ENCODE measurements around the gene HAO1.
"Not testable (repeated sequence)": the region's sequence is repeated elsewhere in the genome, so short reads cannot be mapped to it uniquely, and the experiment has no call there.

Gene HAO1

DNA sequence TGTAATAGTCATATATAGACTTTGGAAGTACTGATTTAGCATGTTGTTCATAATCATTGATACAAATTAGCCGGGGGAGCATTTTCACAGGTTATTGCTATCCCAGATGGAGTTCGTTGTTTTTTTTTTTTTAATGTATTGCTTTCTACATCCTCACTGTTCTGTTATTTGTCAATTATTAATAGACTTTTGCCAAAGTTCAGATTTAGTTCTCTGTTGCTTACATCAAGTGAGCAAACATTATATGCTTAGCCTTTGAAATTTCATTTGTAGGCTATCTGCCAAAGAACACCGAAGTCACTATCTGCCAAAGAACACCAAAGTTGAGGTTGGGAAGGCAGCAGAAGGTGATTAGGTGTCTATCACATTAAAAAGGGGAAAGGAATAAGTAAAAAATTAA lies at the start of gene HAO1:
Gene HAO1 (minus strand): TSS at position 118 of the 400 bp plus-strand sequence. CDS start 36 bp downstream, at position 82.
- no peak for DNase-seq

DNA sequence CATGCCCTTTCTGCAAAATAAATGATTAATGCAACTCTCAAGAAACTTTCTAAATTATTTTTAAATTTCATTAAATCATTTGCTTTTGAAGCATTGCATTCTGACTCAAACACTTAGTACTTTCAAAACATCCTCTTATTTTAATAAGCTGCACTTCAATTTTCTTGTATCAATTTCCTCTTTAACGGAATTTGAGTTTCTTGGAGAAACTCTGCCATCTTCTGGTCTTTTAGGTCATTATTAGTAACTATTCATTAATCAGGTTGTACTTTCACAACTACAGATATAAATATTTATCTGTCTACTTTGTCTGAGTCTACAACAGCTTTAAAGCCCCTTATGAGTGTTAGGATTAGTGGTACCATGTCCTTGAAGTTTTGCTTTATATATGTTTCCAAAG lies 49.1 kb upstream of the HAO1 start:
- DNase-seq: no peak

DNA sequence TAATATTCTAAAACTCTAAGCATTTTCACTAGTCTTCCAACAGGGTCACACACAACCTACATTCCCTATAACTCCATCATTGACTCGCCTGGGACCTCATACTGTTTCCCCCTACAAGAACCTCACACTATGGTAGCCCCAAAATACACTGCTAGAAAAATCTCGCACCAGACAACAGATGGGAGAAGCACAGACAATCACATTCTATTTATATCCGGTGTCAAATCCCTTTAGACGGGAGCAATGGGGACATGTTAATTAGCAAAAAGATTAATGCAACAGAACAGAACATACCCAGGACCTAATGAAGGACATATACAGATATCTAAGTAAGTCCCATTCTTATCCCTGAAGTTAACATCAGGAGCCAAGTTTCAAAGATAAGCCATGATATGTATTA lies 45.7 kb upstream of the HAO1 start:
- DNase-seq: no peak

DNA sequence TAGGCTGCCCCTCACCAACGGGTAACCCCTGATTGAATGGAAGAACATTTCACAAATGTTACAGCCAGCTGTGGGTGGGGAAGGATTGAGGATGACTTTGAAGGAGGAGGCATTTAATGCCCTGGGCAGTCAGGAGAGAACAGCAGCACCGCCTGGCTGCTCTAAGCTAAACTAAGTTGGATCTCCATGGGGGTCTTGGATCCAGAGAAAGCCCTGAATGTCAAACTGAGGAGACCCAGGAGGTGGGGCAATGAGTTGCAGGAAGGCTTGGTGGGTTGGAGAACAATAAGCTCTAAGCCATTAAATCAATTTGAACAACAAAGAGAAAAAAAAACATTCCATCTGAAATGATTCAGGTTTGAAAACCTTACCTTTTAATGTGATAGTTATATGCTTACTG lies 43.9 kb upstream of the HAO1 start:
- no peak for DNase-seq

DNA sequence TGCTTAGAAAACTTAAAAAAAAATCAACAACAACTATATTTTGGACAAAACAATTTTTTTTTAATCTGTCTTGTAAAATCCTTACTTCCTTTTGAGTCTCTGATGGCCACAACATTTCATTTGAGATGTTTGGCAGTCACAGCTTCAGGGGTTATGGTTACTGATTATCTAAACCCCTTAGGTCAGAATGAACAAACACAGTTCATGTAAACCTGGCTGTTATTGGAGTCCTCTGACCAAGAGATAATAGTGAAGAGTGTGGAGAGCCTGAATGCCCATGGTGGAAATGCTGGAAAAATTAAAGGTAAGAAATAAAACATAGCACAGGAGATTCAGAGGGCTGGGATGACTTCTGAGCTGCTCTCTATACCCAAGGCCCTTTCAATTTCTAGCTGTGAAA lies 41.1 kb upstream of the HAO1 start:
- DNase-seq: no peak

DNA sequence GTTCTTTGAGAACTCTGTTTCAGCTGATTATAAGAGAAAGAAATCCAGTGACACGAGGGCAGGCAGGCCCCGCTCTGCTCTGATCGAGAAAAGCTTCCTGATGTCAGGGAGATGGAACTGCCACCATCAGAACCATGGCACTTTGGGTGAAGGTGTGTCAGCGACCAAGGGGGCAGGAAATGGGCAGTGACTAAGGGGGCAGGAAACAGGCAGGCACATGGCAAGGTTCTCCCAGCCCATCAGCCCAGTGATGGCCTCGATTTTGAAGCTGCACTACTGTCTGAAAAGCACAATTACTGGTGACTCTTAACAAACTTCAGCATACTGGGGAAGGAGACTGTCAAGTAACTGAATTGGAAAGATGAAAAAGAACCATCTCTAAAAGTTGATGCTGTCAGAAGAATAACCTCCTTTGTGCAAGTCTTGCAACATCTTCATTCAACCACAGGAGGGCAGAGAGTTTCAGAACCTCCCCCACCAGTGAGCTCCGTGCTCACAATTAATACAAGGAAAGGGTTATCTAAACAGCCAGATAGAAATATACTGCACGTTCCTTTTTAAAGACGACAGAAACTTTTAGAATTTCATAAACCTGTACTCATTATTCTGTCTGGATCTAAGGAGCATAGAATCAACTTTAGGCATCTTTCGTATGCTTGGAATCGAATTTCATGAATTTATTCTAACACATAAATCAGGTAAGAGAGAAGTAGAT lies 40.2 kb upstream of the HAO1 start:
- DNase-seq: peak in 1 of 2 experiments; percentile 3

DNA sequence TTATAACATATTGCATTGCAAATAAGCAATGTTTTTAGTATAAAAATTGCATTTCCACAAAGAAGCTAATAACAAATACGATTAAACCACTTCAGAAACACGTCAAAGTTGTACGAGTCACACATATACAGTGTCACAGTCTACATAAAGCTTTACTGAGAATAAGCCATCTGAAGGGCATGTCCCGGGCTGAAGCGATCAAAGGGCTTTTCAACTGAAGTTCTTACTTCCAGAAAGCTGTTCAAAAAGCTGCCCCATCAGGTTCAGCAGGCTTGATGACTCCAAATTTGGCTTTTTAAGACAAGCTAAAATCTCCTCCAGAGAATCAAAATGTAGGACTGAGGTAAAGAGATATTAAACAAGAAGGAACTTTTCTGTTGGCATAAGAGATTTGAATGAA lies 37.5 kb upstream of the HAO1 start:
- no peak for DNase-seq

DNA sequence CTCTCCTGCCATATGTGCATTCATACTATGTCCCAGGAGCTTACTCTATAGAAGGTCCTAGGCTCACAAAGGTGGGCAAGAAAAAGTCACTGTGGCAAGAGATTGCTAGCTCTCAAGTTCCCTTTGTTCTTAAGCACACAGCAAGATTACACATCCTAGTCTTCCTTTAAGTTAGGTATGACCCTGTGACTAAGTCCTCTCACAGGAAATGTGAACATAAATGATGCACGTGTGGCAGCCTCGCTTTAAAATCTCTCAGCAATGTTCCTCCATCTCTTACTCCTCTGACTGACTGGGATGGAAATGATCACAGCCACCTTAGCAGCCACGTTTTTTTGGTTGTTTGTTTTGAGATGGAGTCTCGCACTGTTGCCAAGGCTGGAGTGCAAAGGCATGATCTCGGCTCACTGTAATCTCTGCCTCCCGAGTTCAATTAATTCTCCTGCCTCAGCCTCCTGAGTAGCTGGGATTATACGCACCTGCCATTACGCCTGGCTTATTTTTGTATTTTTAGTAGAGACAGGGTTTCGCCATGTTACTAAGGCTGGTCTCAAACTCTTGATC lies 35.7 kb upstream of the HAO1 start:
- no peak for DNase-seq

DNA sequence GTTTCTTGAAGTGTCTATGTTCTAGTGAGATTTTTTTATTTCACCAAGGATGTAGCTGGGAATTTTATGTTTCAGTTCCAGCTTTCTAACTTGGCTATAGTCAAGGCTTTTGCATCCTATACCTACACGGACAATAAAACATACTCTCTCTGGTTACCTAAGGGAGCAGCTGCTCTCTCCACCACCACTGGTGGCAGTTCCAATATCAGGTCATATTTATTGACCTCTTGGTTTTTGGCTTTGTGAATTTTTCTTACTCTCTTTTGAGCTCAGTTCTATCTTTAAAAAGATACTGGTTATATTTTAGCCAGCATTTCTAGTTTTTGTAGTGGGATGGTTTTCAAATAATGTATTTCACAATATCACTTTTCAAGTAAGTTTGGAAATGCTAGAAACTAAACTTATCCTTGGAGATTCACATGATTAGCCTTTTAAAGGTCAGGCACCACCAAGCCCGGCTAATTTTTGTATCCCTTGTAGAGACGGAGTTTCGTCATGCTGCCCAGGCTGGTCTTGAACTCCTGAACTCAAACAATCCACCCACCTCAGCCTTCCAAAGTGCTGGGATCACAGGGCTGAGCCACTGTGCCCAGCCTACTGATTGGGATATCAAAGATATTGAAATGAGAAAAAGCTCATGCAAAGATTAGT lies 34.7 kb upstream of the HAO1 start:
- DNase-seq: no peak

DNA sequence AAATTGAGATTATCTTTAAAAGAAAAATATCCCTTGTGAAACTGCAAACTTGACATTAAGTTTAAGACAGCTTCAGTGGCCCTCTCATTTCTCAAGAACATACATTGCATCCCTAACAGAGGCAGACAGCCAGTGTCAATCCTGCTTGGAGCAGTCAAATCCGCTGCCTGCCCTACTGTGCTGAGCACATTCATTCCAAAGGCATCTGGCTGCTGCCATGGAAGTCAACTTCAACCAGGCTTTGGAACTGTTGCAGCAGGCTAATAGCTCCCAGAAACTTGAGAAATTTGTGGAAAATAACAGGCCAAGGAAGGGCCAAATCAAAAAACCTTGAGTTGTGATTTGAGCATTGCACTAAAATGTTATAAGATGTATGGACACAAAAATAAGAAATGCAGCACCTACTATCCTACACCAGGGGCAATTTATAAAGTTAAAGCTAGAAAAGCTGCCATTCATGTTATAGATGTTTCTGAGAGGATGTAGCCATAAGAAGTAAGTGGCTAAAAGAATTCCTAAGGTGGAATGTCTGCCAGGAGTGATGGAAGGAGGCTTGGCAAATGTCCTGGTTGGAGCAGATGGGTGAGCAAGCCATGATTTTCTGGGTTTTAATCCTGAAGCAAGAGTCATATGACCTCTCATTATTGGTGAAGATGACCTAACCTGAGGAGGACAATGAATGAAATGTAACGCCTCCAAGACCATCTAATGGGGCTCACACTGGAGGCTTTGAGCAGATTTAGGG lies 31.4 kb upstream of the HAO1 start:
- no peak for DNase-seq

DNA sequence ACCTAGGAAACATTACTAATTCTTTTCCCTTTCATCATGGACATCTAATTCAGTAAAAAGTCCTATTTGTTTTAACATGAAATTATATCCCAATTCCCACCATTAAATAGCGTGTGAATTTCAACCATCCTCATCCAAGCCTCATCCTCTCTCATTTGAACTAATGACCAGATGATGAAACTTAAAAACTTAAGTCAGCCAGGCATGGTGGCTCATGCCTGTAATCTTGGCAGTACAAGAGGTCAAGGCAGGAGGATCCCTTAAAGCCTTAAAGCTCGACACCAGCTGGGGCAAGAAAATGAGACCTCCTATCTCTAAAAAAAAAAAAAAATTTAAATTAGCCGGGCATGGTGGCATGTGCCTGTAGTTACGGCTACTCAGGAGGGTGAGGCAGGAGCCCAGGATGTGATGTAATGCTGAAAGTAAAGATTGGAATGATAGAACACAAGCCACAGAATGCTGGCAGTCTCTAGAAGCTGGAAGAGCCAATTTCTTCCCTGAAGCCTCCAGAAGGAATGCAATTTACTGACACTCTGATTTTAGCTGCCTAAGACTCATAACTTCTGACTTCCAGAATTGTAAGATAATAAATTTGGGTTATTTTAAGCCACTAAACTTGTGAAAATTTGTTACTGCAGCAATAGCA lies 27.1 kb upstream of the HAO1 start:
- DNase-seq: no peak

DNA sequence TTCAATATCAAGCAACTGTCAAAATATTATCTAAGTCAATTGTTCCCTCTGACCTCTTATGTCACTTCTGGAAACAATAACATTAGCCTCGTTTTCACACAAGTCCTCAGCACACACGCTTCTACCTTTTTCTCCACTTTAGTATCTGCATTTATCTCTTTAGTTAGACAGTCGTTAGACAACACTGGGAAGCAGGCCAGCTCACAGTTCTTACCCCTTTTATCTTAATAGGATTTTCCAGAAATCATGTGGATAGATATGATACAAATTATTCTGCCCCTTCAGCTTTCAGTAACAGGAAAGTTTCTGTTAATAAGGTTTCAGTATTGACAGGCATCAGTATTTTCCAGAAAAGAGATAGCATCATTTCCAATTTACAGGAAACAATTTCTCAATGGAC lies 25.9 kb upstream of the HAO1 start:
- no peak for DNase-seq

DNA sequence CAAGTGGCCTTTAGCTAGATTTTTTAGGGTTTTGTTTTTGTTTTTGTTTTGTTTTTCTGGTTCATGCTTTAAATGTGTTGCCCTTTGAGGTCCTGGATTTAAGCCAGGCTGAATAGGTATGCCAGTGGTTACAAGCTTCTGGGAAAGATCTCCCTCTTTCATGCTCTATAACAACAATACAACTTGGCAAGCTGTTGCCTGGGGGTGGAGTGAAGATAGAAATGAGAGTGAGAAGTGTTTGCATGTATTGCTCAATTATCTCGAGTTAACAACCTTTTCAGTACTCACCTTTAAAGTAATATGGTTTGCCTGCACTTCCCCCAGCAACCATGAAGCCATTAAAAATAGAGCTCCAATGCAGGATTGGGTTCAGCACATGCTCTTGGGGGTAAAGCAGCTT lies 19.2 kb upstream of the HAO1 start:
- peak in 1 of 2 experiments; percentile 25 for DNase-seq

DNA sequence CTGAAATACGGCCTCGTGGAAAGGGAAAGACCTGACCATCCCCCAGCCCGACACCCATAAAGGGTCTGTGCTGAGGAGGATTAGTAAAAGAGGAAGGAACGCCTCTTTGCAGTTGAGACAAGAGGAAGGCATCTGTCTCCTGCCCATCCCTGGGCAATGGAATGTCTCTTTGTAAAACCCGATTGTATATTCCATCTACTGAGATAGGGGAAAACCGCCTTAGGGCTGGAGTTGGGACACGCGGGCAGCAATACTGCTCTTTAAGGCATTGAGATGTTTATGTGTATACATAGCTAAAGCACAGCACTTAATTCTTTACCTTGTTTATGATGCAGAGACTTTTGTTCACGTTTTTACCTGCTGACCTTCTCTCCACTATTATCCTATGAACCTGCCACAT lies 16.3 kb upstream of the HAO1 start:
- not testable (repeated sequence) for DNase-seq

DNA sequence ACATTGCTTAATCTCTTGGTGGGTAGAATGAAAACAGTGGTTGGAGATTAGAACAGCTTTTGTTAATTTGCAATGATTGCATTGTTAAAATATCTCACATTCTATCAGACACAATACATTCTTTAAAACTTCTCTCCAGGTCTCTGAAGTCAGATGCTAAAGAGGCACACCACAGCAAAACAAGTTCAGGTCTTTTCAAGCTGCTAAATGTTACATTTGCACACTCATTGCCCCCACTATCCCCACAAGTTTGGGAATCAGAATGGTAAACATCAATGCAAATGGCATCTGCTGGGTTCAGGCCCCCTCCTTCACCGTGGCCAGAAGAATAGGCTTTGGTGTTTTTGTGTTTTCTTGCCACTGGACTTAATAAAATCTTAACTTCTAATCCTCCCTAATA lies 10.1 kb upstream of the HAO1 start:
- no peak for DNase-seq

DNA sequence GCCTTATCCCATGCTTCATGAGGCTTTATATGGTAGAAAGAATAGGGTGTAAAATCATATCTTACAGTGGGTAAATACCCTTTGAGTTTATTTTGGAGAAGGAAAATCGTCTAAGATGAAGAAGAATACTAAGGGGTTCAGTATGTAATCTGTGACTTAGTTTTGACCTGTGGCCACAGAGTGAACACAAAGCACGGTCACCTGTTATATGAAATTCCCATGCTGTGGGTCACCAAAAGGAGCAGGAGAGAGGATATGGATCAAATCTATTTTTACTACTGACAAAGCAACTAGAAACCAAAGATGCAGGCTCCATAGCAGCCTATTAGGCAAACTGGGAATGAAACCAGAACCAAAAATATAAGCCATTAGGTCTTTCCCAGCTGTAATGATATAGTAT lies 3.6 kb upstream of the HAO1 start:
- DNase-seq: no peak

DNA sequence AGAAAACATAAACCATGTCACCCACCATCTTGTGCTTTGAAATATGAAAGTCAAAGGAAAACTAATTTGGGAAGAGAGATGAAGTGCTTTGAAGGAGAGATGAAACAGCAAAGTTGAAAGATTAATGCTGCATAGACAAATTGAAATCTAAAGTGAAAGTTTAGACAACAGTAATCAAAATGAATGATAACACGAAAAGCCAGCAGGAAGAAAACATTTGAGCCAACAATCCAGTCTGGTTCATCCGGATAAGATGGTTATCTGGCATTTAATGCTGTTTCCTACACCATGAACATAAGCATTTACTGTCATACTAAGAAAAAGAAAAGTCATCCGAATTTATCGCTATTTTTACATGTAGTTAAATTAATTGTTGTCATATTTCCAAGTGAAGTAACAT lies 595 bp downstream of the HAO1 start:
- DNase-seq: no peak

DNA sequence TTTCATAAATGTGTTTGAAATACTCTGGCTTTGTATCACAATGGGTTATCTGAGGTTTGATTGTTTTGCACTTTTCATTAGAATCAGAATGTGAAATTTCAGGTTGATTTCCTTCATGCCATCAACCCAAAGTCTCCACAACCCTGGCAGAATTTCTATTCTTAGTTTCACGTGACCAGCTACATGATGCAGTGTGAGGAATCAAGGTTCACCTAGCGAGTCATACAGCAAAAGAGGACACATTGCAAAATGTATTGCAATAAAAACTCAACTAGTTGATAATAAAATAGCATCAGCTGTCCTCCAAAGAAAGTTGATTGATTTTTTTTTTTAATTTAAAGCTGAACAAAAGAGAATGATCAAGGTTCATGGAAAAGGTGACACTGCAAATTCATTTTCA lies 2.2 kb downstream of the HAO1 start:
- no peak for DNase-seq

DNA sequence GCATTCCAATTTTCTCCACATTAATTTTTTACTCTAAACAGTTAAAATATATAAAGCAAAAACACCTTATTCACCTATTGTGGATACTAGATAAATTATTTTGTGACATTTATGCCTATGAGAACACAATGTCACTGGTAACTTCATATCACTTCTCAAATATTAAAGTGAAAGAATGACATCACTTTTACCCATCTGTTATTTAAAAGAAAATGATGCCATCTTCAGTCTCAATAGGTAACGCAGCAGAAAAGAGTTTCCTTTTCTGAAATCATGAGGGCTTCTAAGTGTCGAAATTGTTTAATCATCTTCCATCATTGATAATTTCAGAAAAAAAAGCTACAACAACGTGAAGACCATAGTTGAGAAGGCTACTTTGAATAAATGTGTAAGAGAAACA lies 2.9 kb downstream of the HAO1 start:
- no peak for DNase-seq

DNA sequence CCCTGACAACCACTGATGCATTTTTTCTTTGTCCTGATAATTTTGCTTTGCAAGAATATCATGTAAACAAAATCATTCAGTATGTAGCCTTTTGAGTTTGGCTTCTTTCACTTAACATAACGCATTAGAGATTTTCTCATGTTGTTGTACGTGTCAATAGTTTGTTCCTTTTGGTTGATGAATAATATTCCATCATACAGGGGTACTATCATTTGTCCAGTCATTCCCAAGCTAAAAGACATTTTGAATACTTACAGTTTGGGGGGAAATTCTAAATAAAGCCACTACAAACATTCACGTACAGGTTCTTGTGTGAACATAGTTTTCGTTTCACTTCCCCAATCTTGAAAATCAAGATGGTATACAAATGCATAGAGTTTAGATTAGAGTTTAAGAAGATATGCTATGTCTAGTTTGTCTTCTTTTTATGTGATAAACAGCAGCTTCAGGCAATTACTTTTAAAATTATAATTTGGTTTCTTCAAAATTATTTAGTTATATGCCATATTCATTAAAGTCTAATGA lies 5.2 kb downstream of the HAO1 start:
- DNase-seq: no peak

DNA sequence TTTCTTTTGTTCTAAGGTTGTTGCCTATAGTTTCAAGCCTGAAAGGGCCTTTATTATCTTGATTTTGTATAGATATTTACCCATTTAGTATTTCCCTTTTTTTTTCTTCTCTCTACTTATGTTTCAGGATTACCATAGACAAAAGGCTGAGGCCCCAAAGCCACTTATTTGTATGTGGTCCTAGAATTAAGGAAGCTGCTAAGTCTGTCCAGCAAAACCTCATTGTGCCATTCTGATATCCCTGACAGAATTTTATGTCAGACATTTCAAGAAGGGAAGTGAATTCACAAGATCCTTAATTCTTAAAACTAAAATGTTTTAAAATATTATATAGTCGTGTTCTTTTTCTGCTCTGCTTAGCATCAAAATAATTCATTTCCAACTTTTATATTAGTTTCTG lies 6.9 kb downstream of the HAO1 start:
- no peak for DNase-seq

DNA sequence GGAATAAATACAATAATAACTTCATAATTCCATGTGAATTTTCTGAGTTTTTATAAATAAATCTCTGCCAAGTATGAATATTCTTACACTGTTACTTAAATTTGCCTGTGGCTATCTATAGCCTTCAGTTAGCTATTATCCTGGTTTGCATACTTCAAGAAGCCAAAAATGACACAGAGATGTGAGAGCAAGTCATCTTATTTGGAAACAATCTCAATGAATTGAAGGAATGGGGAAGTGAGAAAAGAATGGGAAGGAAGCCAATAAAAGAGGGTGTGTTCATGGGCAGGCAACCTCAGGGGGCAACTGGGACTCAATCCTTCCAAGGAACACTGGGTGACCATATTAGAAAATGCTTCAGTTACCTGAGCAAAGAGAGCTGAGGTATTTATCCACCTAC lies 9.9 kb downstream of the HAO1 start:
- no peak for DNase-seq

DNA sequence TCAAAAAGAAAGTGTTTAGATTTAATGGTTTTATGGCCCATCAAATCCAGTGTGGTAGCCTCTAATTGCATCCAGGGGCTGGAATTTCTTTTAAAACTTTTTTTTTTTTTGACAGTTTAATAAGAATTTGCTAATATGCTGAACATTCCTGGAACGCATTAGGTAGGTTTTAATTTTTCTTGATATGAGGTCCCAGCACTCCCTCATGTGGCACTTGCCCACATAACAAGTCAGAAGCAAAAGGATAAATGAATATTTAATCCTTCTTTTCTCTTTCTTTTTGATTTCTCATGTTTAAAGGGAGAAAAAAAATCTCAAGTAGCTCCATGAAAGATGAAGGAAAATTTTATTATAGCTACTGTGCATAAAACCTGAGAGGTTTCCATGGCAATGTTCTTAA lies 13.5 kb downstream of the HAO1 start:
- DNase-seq: peak; percentile 9 to 30
